ENCODE data around the gene SMLR1. TPM values are rescaled to one million over a fixed set of nuclear protein-coding genes. Genes with fewer than 3 reads are reported as not detected.

The SMLR1 gene
- total RNA-seq, 1 experiment from 2014 or later, result not detected

DNA sequence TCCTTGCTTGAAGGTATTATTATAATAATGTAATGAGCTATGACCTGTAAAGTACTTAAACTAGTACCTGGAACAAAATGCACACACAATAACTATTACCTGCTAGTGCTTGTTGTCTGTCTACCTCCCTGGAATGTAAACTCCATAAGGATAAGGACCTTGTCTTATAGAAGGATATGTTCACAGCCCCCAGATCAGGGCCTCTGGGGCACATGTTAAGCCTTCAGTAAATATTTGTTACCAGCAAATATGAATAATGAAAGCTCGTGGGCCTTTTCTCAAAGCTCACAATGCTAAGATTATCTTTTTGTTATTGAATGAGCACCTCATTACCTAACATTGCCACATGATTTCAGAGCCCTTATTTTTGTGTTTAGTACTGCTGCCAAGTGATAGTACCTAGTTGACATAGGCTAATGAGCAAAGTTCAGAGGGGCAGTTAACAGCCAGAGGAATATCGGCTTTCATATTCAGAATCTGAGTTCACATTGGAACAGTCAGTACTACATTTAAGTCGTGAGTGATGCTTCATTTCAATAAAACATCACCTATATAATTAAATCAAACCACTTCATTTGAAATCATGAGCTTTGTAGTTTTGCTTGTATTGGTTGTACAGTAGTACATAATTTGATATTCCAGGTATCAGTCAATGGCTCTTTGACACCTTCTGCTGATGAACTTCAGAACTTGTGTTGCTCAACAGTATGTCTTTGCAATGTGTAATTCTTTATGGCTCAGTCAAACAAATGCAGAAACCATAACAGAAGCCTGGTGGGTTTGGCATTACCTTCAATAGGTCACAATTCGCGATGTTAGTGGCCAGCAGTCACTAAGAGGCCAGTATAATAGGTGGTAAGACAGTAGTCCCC, 11.8 kb upstream of the SMLR1 start:
- in situ Hi-C loops (cut with HindIII; ENCODE audit: low pct_unique_long_range_greater_than_20kb, low sequenced_read_pairs), result no loop called here
- no peak for DNase-seq (ENCODE audit: low read depth, low spot score)

DNA sequence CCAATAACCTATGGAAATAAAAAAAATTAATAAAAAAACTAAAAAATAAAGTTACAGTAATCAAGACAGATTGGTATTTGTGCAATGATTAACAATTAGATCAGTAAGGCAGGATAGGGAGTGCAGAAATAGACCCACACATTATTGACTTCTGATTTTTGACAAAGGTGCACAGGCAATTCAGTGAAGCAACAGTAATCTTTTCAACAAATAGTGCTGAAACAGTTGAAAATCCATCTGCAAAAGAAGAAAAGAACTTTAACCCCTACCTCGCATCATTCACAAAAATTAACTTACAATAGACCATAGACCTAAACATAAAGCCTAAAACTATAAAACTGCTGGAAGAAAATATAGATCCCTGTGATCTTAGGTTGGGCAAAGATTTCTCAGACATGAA, 4.5 kb upstream of the SMLR1 start:
- in situ Hi-C loops (cut with HindIII; ENCODE audit: low pct_unique_long_range_greater_than_20kb, low sequenced_read_pairs), result no loop called here
- DNase-seq (ENCODE audit: low read depth, low spot score), result no peak

GRCh38 chr6:130824978-130825694, 2.1 kb upstream of the SMLR1 start:
- no peak for DNase-seq (ENCODE audit: low read depth, low spot score)
- in situ Hi-C loops (cut with HindIII; ENCODE audit: low pct_unique_long_range_greater_than_20kb, low sequenced_read_pairs), result no loop called here

DNA sequence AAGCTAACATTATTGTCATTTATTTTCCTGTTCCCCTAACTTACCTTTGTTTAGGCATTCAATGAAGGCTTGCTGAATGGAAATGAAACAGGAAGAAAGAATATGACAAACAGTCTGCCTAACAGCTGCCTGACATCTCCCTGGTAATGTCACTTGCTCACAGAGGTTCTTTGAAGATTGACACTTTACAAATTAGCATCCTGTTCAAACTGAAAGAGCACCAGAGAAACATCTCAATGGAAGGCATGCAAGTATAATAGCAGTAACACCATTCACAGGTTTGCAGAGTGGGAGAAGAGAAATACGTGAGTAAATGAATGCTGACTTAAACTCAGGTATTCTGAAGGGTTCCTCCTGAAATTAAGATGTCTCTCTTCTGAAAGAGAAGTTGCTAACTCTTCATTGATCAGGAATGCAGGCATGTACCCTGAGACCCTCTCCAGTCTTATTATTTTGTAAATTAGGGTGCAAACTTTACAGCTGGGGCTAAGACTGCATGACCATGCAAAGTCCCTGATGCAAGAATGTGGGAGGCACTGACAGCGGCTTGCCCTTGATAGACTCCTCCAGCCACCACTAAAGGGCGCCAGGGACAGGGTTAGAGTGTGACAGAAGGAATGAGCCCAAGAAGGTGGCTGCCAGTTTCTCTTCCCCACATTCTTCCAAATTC, 1.3 kb upstream of the SMLR1 start:
- in situ Hi-C loops (cut with HindIII; ENCODE audit: low pct_unique_long_range_greater_than_20kb, low sequenced_read_pairs), result no loop called here
- DNase-seq (ENCODE audit: low read depth, low spot score), result no peak

- in situ Hi-C loops (cut with HindIII; ENCODE audit: low pct_unique_long_range_greater_than_20kb, low sequenced_read_pairs), result no loop called here
These were observed 562 bp upstream of the SMLR1 start for GRCh38 chr6:130826442-130827246.

DNA sequence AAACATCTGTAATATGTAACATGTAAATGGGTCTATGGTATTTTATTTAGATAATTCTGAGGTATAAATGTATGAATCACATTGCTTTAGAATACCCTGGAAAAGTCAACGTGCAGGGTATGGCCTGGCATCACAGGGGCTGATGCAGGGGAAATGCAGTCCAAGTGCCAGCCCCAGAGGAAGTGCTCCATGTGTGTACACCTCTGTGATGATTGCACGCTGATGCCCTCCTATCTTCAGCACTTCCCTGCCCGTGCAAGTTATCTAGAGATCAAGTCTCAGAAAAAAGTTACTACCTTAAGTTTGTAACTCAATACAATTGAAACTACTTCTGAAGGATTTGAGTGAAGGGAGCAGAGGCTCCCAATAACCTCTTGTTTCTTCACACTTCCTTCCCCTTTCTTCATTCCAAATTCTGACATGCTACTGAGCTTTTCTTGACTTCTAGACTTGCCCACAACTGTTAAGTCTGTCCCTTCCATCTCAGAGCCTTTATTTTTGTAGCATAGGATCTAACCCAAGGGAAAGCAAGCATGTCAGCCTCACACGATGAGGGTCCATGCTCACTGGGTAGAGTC, 2.2 kb downstream of the SMLR1 start:
- in situ Hi-C loops (cut with HindIII; ENCODE audit: low pct_unique_long_range_greater_than_20kb, low sequenced_read_pairs), result no loop called here
- no peak for DNase-seq (ENCODE audit: low read depth, low spot score)

More at GRCh38 chr6:130826442-130827246, 562 bp upstream of the SMLR1 start:
- DNase-seq (ENCODE audit: low read depth, low spot score), result no peak

- DNase-seq (ENCODE audit: low read depth, low spot score), result no peak
- in situ Hi-C loops (cut with HindIII; ENCODE audit: low pct_unique_long_range_greater_than_20kb, low sequenced_read_pairs), result no loop called here
These were observed 4.4 kb downstream of the SMLR1 start for GRCh38 chr6:130831607-130832006.

GRCh38 chr6:130833569-130833968, 6.4 kb downstream of the SMLR1 start:
- in situ Hi-C loops (cut with HindIII; ENCODE audit: low pct_unique_long_range_greater_than_20kb, low sequenced_read_pairs), result no loop called here
- no peak for DNase-seq (ENCODE audit: low read depth, low spot score)

- DNase-seq (ENCODE audit: low read depth, low spot score), result no peak
- in situ Hi-C loops (cut with HindIII; ENCODE audit: low pct_unique_long_range_greater_than_20kb, low sequenced_read_pairs), result no loop called here
These were observed 7.5 kb downstream of the SMLR1 start for GRCh38 chr6:130834482-130835251.

GRCh38 chr6:130836055-130836640, 8.9 kb downstream of the SMLR1 start:
- no peak for DNase-seq (ENCODE audit: low read depth, low spot score)
- in situ Hi-C loops (cut with HindIII; ENCODE audit: low pct_unique_long_range_greater_than_20kb, low sequenced_read_pairs), result no loop called here

- in situ Hi-C loops (cut with HindIII; ENCODE audit: low pct_unique_long_range_greater_than_20kb, low sequenced_read_pairs), result no loop called here
- DNase-seq (ENCODE audit: low read depth, low spot score), result no peak
These were observed 9.9 kb downstream of the SMLR1 start for GRCh38 chr6:130837067-130837466.

GRCh38 chr6:130838250-130838860, 11.1 kb downstream of the SMLR1 start:
- in situ Hi-C loops (cut with HindIII; ENCODE audit: low pct_unique_long_range_greater_than_20kb, low sequenced_read_pairs), result no loop called here
- no peak for DNase-seq (ENCODE audit: low read depth, low spot score)

DNA sequence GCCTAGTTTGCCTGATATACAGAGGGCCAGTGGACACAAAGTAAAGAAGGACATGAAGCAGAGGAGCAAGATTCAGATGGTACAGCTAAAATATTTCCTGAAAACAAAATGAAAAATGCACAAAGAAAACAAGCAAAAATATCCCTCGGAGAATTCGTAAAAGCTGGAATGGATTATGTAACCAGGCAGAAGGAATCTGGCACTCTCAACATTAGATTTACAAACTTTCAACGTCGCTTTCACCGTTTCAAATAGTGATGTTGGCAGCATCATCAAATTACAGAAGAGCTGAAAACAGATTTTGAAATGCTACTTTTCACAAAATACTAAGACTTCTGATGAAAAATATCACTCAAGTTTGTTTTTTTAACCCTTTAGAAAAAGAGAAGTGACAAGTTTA, 11.7 kb downstream of the SMLR1 start:
- DNase-seq (ENCODE audit: low read depth, low spot score), result no peak
- in situ Hi-C loops (cut with HindIII; ENCODE audit: low pct_unique_long_range_greater_than_20kb, low sequenced_read_pairs), result no loop called here

- in situ Hi-C loops (cut with HindIII; ENCODE audit: low pct_unique_long_range_greater_than_20kb, low sequenced_read_pairs), result no loop called here
- no peak for DNase-seq (ENCODE audit: low read depth, low spot score)
These were observed 12.2 kb downstream of the SMLR1 start for GRCh38 chr6:130839379-130839778.

DNA sequence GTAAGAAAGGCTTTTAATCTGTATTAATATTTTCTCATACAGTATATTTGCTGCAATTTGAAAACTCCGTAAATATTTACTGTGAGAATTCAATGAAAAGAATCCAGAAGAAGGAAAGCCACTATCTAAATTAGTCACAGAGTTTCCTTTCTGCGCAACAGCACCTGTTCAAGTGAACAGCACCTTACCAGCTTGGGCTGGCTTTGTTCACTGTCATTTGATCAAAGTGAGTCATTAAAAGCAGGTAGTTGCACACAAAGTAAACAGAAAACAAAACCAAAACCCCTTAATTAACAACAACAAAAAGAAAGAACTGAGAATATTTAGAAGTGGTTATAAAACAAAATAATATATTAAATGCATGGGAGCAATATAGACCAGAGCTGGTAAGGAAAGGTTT, 12.8 kb downstream of the SMLR1 start:
- in situ Hi-C loops (cut with HindIII; ENCODE audit: low pct_unique_long_range_greater_than_20kb, low sequenced_read_pairs), result no loop called here
- DNase-seq (ENCODE audit: low read depth, low spot score), result no peak

DNA sequence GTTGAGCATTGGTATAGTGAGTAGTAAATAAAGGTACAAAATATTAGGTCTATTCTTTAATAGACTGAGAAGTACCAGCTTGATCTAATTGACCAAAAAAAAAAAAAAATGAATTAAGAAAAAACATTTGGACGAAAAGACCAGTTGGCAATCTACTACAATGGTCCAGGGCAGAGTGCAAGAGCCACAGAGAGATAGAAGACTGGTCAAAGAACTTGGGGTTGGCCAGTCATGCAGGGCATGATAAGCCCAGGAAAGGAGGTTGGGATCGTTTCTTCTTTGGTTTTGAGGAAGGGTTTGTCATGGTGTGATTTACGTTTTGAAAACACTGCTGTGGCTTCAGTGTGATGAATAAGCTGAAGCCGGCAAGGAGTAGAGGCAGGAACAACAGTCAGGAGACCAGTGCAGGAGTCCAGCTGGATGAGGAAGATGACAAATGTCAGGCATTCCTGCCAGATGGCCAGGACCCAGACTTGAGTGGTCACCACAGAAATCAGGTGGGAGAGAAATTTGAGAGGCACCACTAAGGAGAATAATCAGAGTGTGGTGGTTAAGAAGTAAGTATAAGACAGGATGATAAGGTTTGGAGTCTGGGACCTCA, 14.0 kb downstream of the SMLR1 start:
- in situ Hi-C loops (cut with HindIII; ENCODE audit: low pct_unique_long_range_greater_than_20kb, low sequenced_read_pairs), result no loop called here
- DNase-seq (ENCODE audit: low read depth, low spot score), result no peak
